ENCODE results near the gene ATP13A4. TPM values are rescaled to one million over a fixed set of nuclear protein-coding genes. Genes with fewer than 3 reads are reported as not detected.
A peak's percentile ranks its signal among the peaks of the same experiment; 100 is the strongest.

ATP13A4 gene, protein sequence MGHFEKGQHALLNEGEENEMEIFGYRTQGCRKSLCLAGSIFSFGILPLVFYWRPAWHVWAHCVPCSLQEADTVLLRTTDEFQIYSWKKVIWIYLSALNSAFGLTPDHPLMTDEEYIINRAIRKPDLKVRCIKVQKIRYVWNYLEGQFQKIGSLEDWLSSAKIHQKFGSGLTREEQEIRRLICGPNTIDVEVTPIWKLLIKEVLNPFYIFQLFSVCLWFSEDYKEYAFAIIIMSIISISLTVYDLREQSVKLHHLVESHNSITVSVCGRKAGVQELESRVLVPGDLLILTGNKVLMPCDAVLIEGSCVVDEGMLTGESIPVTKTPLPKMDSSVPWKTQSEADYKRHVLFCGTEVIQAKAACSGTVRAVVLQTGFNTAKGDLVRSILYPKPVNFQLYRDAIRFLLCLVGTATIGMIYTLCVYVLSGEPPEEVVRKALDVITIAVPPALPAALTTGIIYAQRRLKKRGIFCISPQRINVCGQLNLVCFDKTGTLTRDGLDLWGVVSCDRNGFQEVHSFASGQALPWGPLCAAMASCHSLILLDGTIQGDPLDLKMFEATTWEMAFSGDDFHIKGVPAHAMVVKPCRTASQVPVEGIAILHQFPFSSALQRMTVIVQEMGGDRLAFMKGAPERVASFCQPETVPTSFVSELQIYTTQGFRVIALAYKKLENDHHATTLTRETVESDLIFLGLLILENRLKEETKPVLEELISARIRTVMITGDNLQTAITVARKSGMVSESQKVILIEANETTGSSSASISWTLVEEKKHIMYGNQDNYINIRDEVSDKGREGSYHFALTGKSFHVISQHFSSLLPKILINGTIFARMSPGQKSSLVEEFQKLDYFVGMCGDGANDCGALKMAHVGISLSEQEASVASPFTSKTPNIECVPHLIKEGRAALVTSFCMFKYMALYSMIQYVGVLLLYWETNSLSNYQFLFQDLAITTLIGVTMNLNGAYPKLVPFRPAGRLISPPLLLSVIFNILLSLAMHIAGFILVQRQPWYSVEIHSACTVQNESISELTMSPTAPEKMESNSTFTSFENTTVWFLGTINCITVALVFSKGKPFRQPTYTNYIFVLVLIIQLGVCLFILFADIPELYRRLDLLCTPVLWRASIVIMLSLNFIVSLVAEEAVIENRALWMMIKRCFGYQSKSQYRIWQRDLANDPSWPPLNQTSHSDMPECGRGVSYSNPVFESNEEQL
- 1.4 TPM for polyA plus RNA-seq (2013)

DNA sequence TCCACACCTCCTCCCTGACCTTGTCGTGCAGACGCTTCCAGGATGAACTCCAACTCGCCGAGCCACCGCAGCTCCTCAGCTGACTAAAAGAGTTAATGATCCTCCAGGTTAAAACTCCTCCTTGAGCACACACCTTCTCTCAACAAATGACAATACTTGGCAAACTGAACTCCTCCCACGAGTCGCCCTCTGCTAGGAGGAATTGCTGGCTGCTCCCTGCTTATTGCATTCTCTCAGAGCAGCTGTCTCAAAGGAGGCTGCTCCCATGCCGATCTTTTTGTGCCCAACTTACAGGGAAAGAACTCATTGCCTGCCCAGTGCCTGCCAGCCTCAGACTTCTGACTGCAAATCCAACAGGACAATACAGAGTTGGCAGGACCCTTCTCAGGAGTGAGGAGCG lies at the start of gene ATP13A4:
TSS of gene ATP13A4 (minus strand) at position 85 of the 400 bp plus-strand sequence. CDS start 96 bp downstream, outside the sequence.
- no peak within 1 kb of the TSS for H3K4me3 ChIP-seq (ENCODE audit: control insufficient read depth in 1 of 7, extremely low read depth in 1 of 7, insufficient read depth in 4 of 7, low read depth in 2 of 7, low read length in 6 of 7)
- CTCF ChIA-PET: no interaction called here

DNA sequence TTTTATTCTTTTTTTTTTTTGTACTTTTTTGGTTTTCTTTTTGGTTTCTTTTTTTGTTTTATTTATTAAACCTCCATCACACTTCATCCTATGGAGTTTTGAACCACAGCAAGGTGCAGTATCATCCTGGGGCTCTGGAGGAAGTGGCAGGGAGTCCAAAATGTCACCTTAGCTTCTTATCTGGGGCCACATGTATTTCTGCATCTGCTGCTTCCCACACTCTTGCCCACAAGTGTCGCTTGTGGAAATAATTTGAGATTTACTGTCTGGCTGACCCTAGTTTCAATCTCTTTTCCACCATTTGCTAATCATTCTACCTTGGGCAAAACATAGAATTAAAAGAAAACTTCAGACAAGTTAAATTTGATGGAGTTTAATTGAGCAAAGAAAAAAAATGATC lies 44.7 kb upstream of the ATP13A4 start:
- peak; percentile 91 to 99 (median 98) for DNase-seq
- Histone ChIP-seq H3K27ac (ENCODE audit: insufficient read depth in 1 of 2, low read depth in 1 of 2, low read length in 2 of 2, poor library complexity in 1 of 2, severe bottlenecking in 2 of 2) (peak overlapping the region; percentile 0 to 16), H3K36me3 (ENCODE audit: control insufficient read depth in 4 of 4, insufficient read depth in 4 of 4, low read length in 3 of 4) (peaks cover 8 to 36% (median 15%) of the 10 kb centered on the region in 4 experiments), H3K4me1 (ENCODE audit: control extremely low read depth in 1 of 4, control insufficient read depth in 4 of 4, insufficient read depth in 4 of 4, low read length in 3 of 4) (peaks cover 2 to 36% (median 20%) of the 10 kb centered on the region in 4 experiments), H3K4me3 (ENCODE audit: control insufficient read depth in 1 of 7, extremely low read depth in 1 of 7, insufficient read depth in 4 of 7, low read depth in 2 of 7, low read length in 6 of 7) (peak overlapping the region in 3 of 7 experiments; percentile 22 to 61 (median 33)), H3K9me3 (ENCODE audit: control extremely low read depth in 1 of 5, control insufficient read depth in 4 of 5, insufficient read depth in 2 of 5, low read depth in 1 of 5, low read length in 4 of 5) (no peaks in the 10 kb centered on the region), H3K27me3 (replicated peaks in 2 of 5; ENCODE audit: control insufficient read depth in 4 of 5, insufficient read depth in 5 of 5, low read length in 4 of 5) (no peaks in the 10 kb centered on the region)
- POLR2A ChIA-PET: no interaction called here
- CTCF ChIA-PET: interaction anchor here (1.1 to 1.6 kb wide), 2 partner anchors 12 to 13 kb away, joined by 3 to 7 read pairs; no protein-coding TSS in a partner anchor
- WGBS (ENCODE audit: insufficient coverage): no CpG with 5 or more reads among the region's 1 CpG

More for the DNA sequence above, at the start of gene ATP13A4:
- H3K36me3 ChIP-seq (ENCODE audit: control insufficient read depth in 4 of 4, insufficient read depth in 4 of 4, low read length in 3 of 4): no peaks in the 10 kb centered on the region
- no peaks in the 10 kb centered on the region for H3K9me3 ChIP-seq (ENCODE audit: control extremely low read depth in 1 of 5, control insufficient read depth in 4 of 5, insufficient read depth in 2 of 5, low read depth in 1 of 5, low read length in 4 of 5)
- POLR2A ChIA-PET: no interaction called here
- DNase-seq: no peak
- no peaks in the 10 kb centered on the region for H3K27me3 ChIP-seq (replicated peaks in 2 of 5; ENCODE audit: control insufficient read depth in 4 of 5, insufficient read depth in 5 of 5, low read length in 4 of 5)
- H3K27ac ChIP-seq (ENCODE audit: insufficient read depth in 1 of 2, low read depth in 1 of 2, low read length in 2 of 2, poor library complexity in 1 of 2, severe bottlenecking in 2 of 2): no peak within 1 kb of the TSS
- H3K4me1 ChIP-seq (ENCODE audit: control extremely low read depth in 1 of 4, control insufficient read depth in 4 of 4, insufficient read depth in 4 of 4, low read length in 3 of 4): no peaks in the 10 kb centered on the region
- 63% methylated on average over 9 of the region's 9 CpGs for WGBS (ENCODE audit: insufficient coverage)

DNA sequence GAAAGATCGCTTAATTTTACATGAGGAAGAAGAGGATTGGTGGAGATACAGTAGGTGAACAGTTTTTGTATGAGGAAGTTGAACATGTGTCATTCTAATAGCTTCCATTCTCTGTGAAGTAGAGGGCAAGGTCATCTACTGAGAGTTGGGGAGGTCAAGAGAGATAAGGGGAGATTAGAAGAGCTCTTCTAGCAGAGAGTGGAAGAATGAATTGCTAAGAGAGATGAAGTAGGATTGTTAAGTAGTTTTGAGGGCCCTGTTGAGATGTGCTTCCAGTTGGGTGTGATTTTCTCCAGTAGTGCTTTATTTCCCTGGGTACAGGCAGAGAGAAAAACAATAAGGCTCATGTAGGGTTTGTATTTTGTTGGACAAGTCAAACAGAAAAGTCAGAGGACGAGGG lies 43.5 kb upstream of the ATP13A4 start:
- POLR2A ChIA-PET: no interaction called here
- Histone ChIP-seq H3K36me3 (ENCODE audit: control insufficient read depth in 4 of 4, insufficient read depth in 4 of 4, low read length in 3 of 4) (peaks cover 2 to 31% (median 13%) of the 10 kb centered on the region in 4 experiments), H3K9me3 (ENCODE audit: control extremely low read depth in 1 of 5, control insufficient read depth in 4 of 5, insufficient read depth in 2 of 5, low read depth in 1 of 5, low read length in 4 of 5) (no peaks in the 10 kb centered on the region), H3K27me3 (replicated peaks in 2 of 5; ENCODE audit: control insufficient read depth in 4 of 5, insufficient read depth in 5 of 5, low read length in 4 of 5) (no peaks in the 10 kb centered on the region), H3K4me1 (ENCODE audit: control extremely low read depth in 1 of 4, control insufficient read depth in 4 of 4, insufficient read depth in 4 of 4, low read length in 3 of 4) (peaks cover 6 to 47% (median 26%) of the 10 kb centered on the region in 4 experiments), H3K27ac (ENCODE audit: insufficient read depth in 1 of 2, low read depth in 1 of 2, low read length in 2 of 2, poor library complexity in 1 of 2, severe bottlenecking in 2 of 2) (no peak overlapping the region), H3K4me3 (ENCODE audit: control insufficient read depth in 1 of 7, extremely low read depth in 1 of 7, insufficient read depth in 4 of 7, low read depth in 2 of 7, low read length in 6 of 7) (no peak overlapping the region)
- 100% methylated on average over 1 of the region's 2 CpGs for WGBS (ENCODE audit: insufficient coverage)
- DNase-seq: no peak
- CTCF ChIA-PET: interaction anchor here (0.8 to 1.1 kb wide), 2 partner anchors 14 to 26 kb away, joined by 3 read pairs; no protein-coding TSS in a partner anchor

DNA sequence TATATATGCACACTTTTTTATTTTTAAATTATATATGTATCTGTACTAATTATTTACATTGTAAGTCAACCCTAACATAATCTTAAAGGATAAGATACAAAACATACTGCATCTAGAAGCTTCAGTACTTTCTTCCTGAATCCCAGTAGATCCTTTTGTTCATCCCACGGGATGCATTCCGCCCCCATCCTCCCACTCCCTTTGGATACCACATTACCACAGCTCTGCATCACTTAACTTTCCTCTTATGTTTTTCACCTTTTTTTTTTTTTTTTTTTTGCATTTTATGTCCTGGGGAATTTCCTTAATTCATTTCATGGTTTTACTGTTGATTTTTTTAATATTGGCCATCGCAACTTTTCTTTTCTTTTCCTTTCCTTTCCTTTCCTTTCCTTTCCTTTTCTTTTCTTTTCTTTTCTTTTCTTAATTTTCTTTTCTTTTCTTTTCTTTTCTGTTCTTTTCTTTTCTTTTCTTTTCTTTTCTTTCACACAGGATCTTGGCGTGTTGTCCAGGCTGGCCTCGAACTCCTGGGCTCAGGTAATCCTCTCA lies 41.3 kb upstream of the ATP13A4 start:
- WGBS (ENCODE audit: insufficient coverage): 100% methylated on average over 4 of the region's 5 CpGs
- no peak overlapping the region for H3K27ac ChIP-seq (ENCODE audit: insufficient read depth in 1 of 2, low read depth in 1 of 2, low read length in 2 of 2, poor library complexity in 1 of 2, severe bottlenecking in 2 of 2)
- no peaks in the 10 kb centered on the region for H3K27me3 ChIP-seq (replicated peaks in 2 of 5; ENCODE audit: control insufficient read depth in 4 of 5, insufficient read depth in 5 of 5, low read length in 4 of 5)
- no peak for DNase-seq
- ChIA-PET POLR2A (interaction anchor here (0.7 kb wide), 1 partner anchor 95 kb away, joined by 3 read pairs; no protein-coding TSS in a partner anchor), CTCF (no interaction called here)
- H3K36me3 ChIP-seq (ENCODE audit: control insufficient read depth in 4 of 4, insufficient read depth in 4 of 4, low read length in 3 of 4): peaks cover 0 to 24% (median 9%) of the 10 kb centered on the region in 4 experiments
- peaks cover 10 to 57% (median 33%) of the 10 kb centered on the region in 4 experiments for H3K4me1 ChIP-seq (ENCODE audit: control extremely low read depth in 1 of 4, control insufficient read depth in 4 of 4, insufficient read depth in 4 of 4, low read length in 3 of 4)
- H3K4me3 ChIP-seq (ENCODE audit: control insufficient read depth in 1 of 7, extremely low read depth in 1 of 7, insufficient read depth in 4 of 7, low read depth in 2 of 7, low read length in 6 of 7): no peak overlapping the region
- no peaks in the 10 kb centered on the region for H3K9me3 ChIP-seq (ENCODE audit: control extremely low read depth in 1 of 5, control insufficient read depth in 4 of 5, insufficient read depth in 2 of 5, low read depth in 1 of 5, low read length in 4 of 5)

DNA sequence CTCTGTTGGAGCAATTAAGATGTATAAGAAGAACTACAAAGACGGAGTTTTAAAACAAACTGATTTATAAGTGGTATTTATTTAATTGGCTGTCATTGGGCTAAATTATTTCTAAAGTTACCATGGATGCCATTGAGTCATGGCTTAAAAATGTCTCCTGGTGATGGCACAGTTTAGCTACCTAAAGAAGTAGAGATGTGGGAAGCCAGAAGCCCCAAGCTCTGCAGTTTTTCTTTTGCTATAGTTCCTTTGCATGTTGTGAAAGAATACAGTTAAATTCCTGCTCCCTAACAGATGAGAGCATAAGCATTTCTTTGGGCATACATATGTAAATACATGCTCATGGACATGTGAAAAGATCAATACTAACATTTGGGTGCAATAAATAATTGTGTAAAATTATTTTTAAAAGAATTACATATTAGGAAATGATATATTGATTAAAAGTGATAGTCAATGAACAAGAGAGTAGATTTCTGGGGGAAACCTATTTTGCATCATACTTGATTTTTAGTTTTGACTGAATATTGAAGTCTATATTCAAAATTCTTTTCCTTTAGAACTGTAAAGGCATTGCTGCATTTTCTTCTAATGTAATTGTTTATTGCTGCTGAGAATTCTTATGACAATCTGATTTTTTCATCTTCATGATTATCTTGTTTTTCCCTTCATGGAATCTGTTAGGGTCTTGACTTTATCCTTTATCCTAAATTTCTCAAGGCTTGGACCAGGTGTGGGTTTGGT lies 40.4 kb upstream of the ATP13A4 start:
- ChIA-PET CTCF (no interaction called here), POLR2A (no interaction called here)
- 100% methylated on average over 1 of the region's 1 CpG for WGBS (ENCODE audit: insufficient coverage)
- peaks cover 10 to 53% (median 34%) of the 10 kb centered on the region in 4 experiments for H3K4me1 ChIP-seq (ENCODE audit: control extremely low read depth in 1 of 4, control insufficient read depth in 4 of 4, insufficient read depth in 4 of 4, low read length in 3 of 4)
- H3K9me3 ChIP-seq (ENCODE audit: control extremely low read depth in 1 of 5, control insufficient read depth in 4 of 5, insufficient read depth in 2 of 5, low read depth in 1 of 5, low read length in 4 of 5): no peaks in the 10 kb centered on the region
- H3K36me3 ChIP-seq (ENCODE audit: control insufficient read depth in 4 of 4, insufficient read depth in 4 of 4, low read length in 3 of 4): peaks cover 0 to 18% (median 8%) of the 10 kb centered on the region in 4 experiments
- H3K27ac ChIP-seq (ENCODE audit: insufficient read depth in 1 of 2, low read depth in 1 of 2, low read length in 2 of 2, poor library complexity in 1 of 2, severe bottlenecking in 2 of 2): no peak overlapping the region
- no peaks in the 10 kb centered on the region for H3K27me3 ChIP-seq (replicated peaks in 2 of 5; ENCODE audit: control insufficient read depth in 4 of 5, insufficient read depth in 5 of 5, low read length in 4 of 5)
- no peak for DNase-seq
- H3K4me3 ChIP-seq (ENCODE audit: control insufficient read depth in 1 of 7, extremely low read depth in 1 of 7, insufficient read depth in 4 of 7, low read depth in 2 of 7, low read length in 6 of 7): peak overlapping the region in 1 of 7 experiments; percentile 99

DNA sequence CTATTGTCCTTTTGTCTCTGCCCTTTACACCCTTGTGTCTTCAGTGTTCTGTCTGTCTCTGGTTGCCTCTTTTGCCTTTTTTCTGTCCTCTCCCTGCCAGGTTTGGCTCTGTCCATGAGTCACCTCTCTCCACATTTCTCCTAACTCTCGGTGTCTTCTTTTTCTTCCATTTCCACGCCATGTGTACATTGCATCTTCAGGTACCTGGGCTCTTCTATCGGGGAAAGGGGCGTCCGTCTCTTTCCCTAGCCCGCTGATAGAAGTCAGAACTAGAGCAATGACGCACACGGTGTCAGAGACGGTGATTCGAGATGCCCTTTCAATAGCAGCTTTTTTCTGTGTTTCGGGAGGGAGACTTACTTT lies 39.0 kb upstream of the ATP13A4 start:
- peak overlapping the region; percentile 94 to 98 for H3K27ac ChIP-seq (ENCODE audit: insufficient read depth in 1 of 2, low read depth in 1 of 2, low read length in 2 of 2, poor library complexity in 1 of 2, severe bottlenecking in 2 of 2)
- POLR2A ChIA-PET: no interaction called here
- 0% methylated on average over 11 of the region's 11 CpGs for WGBS (ENCODE audit: insufficient coverage)

More for the DNA sequence above, 39.0 kb upstream of the ATP13A4 start:
- no peaks in the 10 kb centered on the region for H3K9me3 ChIP-seq (ENCODE audit: control extremely low read depth in 1 of 5, control insufficient read depth in 4 of 5, insufficient read depth in 2 of 5, low read depth in 1 of 5, low read length in 4 of 5)
- H3K4me3 ChIP-seq (ENCODE audit: control insufficient read depth in 1 of 7, extremely low read depth in 1 of 7, insufficient read depth in 4 of 7, low read depth in 2 of 7, low read length in 6 of 7): peak overlapping the region; percentile 86 to 99 (median 98)
- peaks cover 10 to 55% (median 32%) of the 10 kb centered on the region in 4 experiments for H3K4me1 ChIP-seq (ENCODE audit: control extremely low read depth in 1 of 4, control insufficient read depth in 4 of 4, insufficient read depth in 4 of 4, low read length in 3 of 4)
- CTCF ChIA-PET: no interaction called here
- H3K27me3 ChIP-seq (replicated peaks in 2 of 5; ENCODE audit: control insufficient read depth in 4 of 5, insufficient read depth in 5 of 5, low read length in 4 of 5): no peaks in the 10 kb centered on the region
- peaks cover 0 to 15% (median 8%) of the 10 kb centered on the region in 4 experiments for H3K36me3 ChIP-seq (ENCODE audit: control insufficient read depth in 4 of 4, insufficient read depth in 4 of 4, low read length in 3 of 4)
- peak; percentile 36 to 63 (median 51) for DNase-seq

Measured in common myeloid progenitor, CD34-positive (primary cell).